ENCODE measurements around the gene VPREB3.
A peak's percentile ranks its signal among the peaks of the same experiment; 100 is the strongest.

Gene VPREB3, protein sequence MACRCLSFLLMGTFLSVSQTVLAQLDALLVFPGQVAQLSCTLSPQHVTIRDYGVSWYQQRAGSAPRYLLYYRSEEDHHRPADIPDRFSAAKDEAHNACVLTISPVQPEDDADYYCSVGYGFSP

DNA sequence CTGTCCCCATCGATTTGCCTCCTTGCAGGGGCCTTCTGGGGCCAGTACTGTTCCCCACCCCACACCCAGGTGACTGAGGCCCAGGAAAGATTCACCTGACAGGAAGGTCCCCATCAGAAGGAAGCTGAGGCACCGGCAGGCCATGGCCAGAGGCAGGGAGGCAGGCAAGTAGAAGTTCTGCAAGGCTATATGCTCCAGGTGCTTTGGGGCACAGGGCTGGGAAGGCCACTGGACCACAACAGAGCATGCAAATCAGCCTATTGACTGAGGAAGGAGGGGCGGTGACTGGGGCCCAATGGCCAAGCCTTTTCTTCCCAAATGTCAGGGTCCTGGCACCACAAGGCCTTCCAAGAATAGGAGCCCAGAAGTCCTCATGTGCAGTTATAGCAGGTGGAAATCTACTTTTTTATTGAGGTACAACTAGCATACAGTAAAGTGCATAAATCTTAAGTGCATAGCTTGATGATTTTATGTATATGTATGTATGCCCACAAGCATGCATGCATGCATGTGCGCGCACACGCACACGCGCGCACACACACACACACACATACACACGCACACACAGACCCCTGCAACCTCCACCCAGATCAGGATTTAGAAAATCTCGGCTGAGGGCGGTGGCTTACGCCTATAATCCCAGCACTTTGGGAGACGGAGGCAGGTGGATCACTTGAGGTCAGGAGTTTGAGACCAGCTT lies at the start of gene VPREB3:
Gene VPREB3, minus strand, starts transcription at position 206 of the 700 bp plus-strand sequence. Its CDS starts 62 bp downstream, at position 144.
- DNase-seq: no peak
- intact Hi-C loops (cut with DNase I): no loop called here

DNA sequence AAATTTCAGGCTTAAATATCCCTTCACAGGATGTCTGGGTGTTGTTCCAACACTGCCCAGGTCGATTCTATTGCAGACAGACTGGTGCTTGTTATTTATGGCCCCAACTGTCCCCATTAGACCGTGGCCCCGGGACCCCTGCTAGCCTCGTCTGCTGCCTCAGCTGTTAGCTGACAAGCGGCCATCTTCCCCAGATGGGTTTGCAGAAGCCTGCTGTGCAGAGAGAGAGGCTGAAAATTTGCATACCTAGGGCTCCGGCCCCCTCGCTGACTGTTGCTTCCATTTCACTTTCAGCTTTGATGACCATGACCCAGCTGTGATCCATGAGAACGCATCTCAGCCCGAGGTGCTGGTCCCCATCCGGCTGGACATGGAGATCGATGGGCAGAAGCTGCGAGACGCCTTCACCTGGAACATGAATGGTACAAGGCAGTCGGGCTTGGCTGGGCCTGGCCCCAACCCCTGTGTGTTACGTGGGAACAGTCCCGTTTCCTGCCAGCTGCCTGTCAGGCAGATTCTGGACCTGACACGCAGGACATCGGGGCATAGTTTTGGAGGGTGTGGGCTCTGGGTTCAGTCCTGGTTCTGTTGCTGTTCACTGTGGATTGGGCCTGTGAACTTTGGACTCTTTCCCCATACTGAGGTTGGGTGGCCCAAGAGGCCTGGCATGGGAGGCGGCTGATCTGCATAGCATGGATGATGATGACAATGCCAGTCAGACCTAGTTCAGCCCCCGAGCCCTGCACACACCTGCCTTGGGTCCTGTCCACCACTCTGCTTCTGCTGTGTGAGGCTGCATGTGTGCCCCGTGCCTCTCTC lies 49.0 kb upstream of the VPREB3 start:
- intact Hi-C loops (cut with DNase I): no loop called here
- peak in 3 of 10 donors; percentile 59 to 73 (median 62) for DNase-seq

DNA sequence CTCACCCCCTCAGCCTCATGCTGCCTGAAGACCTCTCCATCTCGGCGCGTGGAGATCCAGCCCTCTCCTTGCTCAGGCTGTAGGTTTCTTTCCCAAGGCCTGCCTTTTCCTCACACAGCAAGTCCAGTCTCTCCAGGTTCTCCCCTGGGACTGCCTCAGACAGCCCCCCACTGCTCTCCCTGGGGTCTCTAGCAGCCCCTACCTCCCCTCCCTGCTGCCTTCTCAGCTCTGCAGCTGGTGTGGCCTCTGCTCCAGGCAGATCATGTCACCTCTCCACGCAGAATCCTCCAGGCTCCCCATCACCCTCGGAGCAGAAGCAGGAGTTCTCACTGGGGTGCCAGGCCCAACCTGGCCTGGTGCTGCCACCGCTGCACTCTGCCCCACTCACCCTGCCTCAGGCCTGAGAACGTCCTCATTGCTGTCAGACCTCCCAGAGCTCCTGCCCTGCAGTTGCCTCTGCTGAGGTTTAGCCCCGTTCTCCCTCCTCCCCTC lies 47.7 kb upstream of the VPREB3 start:
- peak in 2 of 10 donors; percentile 58 to 59 for DNase-seq
- intact Hi-C loops (cut with DNase I): no loop called here

DNA sequence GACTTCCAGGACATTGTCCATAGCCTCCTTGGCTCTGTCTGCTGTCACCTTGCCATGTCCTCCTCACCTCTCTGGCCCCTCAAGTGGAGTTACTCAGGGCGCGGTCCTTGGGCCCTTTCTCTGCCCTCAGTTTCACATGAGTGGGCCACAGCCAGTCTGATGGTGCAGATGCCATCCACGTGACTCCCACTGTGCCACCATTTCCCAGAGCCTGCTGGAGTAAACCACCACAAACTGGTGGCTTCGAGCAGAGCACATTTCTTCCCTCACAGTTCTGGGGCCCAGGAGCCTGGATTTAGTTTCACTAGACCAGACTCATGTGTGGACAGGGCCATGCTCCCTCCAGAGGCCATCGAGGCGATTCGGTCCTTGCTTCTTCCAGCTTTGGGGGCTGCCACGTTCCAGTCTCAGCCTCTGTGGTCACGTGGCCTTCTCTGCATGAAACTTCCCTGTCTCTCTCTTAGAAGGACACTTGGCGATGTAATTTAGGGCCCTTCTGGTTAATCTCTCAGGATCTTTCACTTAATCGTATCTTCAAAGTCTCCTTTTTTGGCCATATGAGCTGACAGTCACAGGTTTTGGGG lies 47.1 kb upstream of the VPREB3 start:
- intact Hi-C loops (cut with DNase I): no loop called here
- DNase-seq: peak in 2 of 10 donors; percentile 20 to 39

DNA sequence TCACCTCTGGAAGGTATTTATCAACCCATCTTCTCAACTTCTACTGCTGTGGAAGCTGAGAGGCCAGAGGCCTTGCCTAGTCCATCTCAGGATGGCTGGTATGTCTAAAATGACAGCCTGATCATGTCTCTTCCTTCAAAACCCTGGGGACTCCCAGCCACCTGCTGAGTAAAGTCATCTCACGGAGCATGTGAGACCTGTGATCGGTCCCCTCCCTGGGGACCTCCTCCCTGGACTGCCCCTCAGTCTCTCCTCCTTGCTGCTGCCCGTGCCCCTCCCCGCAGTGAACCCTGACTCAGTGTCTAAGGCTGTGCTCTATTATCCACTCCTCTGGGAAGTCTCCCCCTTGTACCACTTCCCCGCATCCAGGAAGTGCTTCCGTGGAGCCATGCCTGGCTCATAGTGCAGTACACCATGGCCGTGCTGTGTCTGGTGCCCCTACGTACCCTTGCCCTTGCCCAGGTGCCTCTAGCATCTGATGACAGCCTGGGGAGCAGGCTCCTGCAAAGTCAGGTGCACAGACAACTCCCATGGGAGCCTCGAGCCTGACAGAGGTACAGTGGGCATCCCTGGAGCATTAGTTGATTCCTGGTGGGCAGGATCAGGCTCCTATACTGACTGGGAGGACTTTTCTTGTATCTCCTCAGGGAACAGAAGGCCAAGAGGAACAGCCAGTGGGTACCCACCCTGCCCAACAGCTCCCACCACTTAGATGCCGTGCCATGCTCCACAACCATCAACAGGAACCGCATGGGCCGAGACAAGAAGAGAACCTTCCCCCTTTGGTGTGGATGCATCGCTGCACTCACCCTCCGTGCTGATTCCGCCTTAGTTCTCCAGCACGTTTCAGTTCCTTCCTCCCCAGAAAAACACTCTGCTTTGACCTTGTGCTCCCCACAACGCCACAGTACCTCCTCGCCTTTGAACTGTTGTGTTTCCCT lies 46.3 kb upstream of the VPREB3 start:
- intact Hi-C loops (cut with DNase I): no loop called here
- peak in 2 of 10 donors; percentile 47 to 63 for DNase-seq

DNA sequence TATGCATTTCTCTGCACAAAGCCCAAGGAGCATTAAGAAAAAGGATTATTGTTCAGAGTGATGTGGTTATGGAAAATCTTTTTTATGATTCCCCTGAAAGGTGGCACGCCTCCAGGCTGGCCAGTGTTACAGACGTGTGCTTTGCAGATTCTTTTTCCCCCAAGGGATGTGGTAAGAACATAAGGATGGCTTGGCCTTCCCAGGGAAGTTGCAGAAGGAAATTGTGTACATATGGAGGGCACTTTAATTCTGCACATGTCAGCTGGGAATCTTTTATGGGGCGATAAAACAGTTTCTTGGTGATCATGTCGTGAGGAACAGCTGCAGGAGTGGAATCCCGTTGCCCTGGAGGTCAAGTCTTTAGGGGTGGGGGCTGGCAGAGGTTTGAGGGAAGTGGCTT lies 42.2 kb upstream of the VPREB3 start:
- intact Hi-C loops (cut with DNase I): no loop called here
- DNase-seq: no peak

DNA sequence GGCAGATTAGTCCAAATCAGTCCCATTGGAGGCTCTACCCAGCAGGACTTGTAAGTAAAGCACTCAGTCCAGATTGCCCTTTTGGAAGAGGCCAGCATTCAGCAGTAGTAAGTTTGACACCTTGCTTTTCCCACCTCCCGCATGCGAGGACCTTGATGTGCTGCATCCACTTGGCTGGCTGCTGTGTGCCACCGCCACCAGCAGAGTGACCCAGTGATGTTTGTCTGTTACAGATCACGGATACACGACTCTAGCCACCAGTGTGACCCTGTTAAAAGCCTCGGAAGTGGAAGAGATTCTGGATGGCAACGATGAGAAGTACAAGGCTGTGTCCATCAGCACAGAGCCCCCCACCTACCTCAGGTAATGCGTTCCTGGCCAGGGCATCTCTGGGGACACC lies 39.1 kb upstream of the VPREB3 start:
- peak in 2 of 10 donors; percentile 22 to 27 for DNase-seq
- intact Hi-C loops (cut with DNase I): no loop called here

DNA sequence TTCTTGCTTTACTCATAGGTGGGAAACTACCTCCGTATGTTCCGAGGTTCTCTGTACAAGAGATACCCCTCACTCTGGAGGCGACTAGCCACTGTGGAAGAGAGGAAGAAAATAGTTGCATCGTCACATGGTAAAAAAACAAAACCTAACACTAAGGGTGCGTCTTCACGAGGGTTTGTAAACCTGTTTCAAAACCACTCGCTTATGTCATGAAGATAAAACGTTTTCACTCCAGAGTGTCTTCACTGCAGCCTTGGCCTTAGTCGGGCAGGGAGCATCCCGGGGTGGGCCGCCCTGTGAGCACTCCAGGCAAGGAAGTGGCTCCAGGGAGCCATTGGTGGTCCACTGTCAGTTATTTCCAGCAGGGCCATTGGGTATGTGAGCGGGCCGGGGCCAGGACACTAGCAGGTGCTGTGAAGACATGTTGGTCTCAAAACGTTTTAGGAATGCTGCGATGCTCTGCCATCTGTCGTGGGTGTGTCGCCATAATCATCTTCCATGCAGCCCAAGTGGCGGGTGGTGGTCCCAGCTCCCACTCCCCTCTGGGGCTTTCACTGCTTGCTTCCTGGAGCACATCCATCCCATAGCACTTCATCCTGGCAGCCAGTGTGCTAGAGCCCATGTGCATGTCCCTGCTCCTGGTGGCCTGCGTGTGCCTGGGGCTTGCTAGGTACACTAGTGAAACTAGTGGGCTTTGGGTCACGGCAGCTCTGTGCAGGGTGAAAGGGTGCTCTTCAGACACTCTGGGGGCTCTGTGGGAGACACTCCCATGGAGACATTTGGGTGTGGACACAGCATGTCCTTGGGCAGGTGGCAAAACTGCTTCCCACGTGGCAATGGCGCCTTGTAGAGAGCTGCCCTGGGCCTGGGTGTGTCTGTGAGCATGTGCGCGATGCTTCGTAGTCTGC lies 37.8 kb upstream of the VPREB3 start:
- peak in 1 of 10 donors; percentile 40 for DNase-seq
- intact Hi-C loops (cut with DNase I): no loop called here

DNA sequence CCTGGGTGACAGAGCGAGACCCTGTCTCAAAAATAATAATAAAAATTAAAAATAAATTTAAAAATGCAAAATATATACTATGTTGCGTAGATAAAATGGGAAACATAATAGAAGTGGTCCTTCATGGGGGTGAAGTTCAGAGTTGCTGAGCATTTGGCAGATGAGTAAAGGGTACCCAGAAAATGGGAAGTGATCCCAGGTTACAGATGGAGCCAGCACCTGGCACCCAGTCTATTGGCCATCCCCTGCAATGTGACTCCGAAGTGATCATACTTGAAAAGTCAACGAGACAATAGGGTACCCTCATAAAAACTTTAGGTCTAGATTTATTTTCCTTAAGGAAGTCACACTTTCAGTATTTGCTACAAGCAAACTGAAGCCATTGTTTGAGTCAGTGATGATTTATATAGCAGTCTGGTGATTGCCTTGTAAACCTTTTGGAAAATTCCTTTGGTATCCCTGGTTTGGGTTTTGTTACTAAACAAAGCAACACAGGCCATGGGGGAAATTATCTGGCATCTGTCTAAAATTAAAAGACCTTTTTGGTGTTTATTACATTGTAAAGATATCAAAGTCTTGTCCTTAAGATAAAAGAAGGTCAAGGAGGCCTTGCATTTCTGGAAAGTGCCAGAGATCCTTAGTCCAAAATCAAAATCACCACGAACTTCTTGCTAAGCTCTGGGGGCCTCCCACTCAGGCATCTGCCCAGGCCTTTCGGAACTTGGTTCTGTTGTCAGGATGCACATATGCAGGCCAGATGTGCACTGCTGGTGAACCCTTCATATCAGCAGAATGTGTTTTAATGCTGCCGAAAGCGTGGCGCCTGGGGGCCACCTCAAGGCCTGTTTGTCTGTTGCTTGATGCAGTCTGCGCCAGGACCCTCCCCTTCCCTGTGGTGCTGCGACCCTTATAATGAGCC lies 36.9 kb upstream of the VPREB3 start:
- intact Hi-C loops (cut with DNase I): no loop called here
- peak in 2 of 10 donors; percentile 19 to 42 for DNase-seq

DNA sequence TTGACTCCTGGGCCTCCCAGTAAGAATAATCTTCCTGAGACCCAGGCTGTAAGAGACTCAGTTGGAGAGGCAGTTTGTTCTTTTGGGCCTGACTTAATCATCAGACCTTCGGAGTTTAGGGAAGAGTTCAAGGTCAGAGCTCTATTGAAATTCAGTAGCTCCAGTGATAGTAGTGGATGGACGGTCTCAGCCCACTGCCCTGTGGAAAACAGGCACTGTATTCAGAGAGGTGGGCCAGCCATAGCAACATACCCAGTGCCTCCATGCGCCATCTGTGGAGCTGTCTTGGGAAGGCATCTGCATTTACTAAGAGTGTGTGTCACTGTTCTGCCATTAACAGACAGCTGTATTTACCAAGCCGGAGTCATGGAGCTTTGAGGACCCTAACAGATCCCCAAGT lies 35.4 kb upstream of the VPREB3 start:
- intact Hi-C loops (cut with DNase I): no loop called here
- DNase-seq: peak in 3 of 10 donors; percentile 40 to 81 (median 52)

DNA sequence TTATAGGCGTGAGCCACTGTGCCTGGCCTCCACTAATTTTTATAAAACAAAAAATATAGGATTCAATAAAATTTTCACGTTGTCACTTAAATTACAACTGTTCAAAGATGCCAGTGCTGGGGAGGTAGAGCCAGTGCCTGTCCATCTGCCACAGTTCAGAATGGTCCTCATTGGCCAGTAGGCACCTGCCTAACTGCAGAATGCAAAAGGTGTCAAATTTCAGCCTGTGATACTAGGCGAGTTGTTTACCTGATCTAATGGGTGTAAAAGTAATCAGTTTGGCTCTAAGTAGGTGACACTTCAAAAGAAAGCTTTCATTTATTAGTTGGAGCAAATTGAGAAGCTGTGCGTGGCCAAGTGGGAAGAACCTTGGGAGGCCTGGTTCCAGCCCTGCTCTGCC lies 34.9 kb upstream of the VPREB3 start:
- intact Hi-C loops (cut with DNase I): no loop called here

DNA sequence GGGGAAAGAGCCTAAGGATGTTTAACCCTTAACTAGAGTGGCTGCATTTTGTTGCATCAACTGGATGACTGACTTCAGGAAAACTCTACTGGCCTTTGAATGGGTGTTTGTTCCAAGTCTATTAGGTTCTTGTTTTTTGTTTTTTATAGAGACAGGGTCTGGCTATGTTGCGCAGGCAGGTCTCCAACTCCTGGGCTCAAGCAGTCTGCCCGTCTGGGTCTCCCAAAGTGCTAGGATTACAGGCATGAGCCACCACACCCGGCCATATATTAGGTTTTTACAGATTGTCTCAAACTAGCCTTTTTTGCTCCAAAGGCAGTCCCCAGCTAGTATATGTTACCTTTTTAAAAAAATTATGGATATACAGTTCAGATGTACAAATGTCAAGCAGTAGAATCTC lies 33.7 kb upstream of the VPREB3 start:
- DNase-seq: peak in 1 of 10 donors; percentile 50
- intact Hi-C loops (cut with DNase I): no loop called here

More for the DNA sequence above, 34.9 kb upstream of the VPREB3 start:
- DNase-seq: peak in 2 of 10 donors; percentile 0 to 10

DNA sequence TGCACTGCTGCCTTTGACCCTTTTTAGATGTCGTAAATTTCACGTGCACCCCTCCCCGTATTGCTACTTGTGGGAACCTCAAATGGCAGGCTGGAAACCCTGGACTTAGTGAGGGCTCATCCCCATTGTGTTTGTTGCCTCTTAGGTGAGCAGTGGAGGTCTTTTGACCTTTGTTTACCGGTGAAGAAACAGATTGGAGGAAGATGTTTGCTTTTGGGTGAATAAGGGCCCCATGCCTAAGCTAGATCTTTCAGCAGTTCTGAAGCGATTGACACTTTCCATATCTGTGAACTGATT lies 33.3 kb upstream of the VPREB3 start:
- intact Hi-C loops (cut with DNase I): no loop called here
- no peak for DNase-seq

DNA sequence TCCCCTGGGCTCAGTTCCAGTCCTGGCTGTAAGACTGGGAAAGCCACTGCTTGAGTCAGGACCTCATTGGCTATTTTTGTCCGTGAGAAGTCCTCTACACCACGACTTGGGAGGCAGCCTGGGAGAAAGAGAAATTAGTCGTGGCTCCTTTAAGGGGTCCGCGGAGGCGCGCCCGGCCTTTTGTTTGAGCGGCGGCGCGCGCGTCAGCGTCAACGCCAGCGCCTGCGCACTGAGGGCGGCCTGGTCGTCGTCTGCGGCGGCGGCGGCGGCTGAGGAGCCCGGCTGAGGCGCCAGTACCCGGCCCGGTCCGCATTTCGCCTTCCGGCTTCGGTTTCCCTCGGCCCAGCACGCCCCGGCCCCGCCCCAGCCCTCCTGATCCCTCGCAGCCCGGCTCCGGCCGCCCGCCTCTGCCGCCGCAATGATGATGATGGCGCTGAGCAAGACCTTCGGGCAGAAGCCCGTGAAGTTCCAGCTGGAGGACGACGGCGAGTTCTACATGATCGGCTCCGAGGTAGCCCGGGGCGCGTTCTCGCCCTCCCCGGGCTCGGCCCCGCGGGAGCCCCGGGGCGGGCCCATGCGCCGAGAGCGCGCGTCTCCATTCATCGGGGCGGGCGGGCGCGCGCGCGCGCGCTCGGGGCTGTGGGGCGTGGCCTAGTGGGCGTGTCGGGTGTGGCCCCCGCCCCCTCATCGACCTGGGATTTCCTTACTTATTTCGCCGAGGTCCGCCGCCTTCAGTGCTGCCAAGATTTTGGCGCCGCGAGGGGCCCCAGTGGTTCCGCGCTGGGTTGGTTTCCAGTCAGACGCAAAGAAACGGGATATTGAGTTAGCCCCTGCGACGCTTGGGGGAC lies 32.8 kb upstream of the VPREB3 start, which contains the start of gene SMARCB1:
Gene SMARCB1, plus strand, starts transcription at position 215 of the 848 bp plus-strand sequence. Its CDS starts 204 bp downstream, at position 419.
- peak; percentile 73 to 98 (median 83) for DNase-seq
- intact Hi-C loops (cut with DNase I): no loop called here

DNA sequence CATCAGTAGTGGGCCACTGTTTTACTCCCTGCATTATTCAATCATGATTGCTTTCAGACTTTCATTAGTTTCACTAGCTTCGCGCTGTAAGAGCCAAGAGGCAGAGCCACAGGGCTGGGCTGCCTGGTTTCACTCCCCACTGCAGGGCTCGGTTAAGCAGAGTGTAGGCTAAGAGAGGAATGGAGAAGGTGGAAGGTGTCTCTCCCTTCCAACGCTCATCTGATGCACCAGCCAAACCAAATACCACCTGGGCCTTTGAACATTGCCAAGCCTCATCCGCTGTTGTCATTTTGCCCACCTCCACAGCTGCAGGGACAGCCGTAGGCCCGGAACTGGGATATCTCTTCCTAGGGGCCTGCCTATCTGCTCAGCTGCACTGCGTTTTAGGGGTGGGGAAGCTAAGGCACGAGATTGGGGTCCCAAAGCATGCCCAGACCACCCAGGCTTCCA lies 32.1 kb upstream of the VPREB3 start:
- DNase-seq: peak in 1 of 10 donors; percentile 52
- intact Hi-C loops (cut with DNase I): no loop called here

DNA sequence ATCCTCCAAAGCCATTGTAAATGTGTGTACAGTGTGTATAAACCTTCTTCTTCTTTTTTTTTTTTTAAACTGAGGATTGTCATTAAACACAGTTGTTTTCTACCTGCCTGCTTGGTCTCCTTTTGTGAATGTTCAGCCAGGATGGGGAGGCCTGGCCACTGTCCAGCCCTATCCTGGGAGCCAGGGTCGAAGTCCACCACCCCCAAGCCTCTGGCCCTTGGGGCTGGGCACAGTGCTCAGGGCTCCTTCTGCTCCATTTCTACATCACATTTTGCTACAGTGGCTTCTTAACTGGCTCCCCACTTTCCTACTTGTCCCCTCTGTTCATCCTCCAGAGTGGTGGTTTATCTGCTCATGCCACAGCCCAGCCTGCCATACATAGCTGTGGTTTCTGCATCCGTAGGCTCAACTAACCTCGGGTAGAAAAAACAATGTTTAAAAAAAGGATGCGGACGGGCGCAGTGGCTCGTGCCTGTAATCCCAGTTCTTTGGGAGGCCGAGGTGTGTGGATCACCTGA lies 30.0 kb upstream of the VPREB3 start:
- intact Hi-C loops (cut with DNase I): no loop called here
- no peak for DNase-seq
